DOHH2 (cell line): ENCODE results near the gene CCDC88C.
A peak's percentile ranks its signal among the peaks of the same experiment; 100 is the strongest.

Experiments
- H3F3A ChIP-seq: fragments of 200-600 bp; sonication (generic), shearing (Covaris generic); 2 replicates; pipeline ENCODE4 v1.6.0; 2016; ENCODE audit warnings: antibody characterized with exemption, mild to moderate bottlenecking; ENCODE audit not compliant: control insufficient read depth, insufficient read depth
- H3K27ac ChIP-seq: fragments of 200-600 bp; sonication (generic); 2 replicates; pipeline ENCODE4 v1.5.1; 2014; ENCODE audit warnings: low read depth, mild to moderate bottlenecking, low read length, moderate library complexity
- H3K27me3 ChIP-seq: fragments of 200-600 bp; sonication (generic); 2 replicates; pipeline ENCODE4 v1.6.1; 2014; ENCODE audit warnings: mild to moderate bottlenecking, low read length, mixed read lengths; ENCODE audit not compliant: control insufficient read depth
- H3K36me3 ChIP-seq: fragments of 200-600 bp; sonication (generic); 2 replicates; pipeline ENCODE4 v1.6.1; 2014; ENCODE audit warnings: mild to moderate bottlenecking, low read length, moderate library complexity, mixed read lengths; ENCODE audit not compliant: control insufficient read depth
- H3K4me1 ChIP-seq: fragments of 200-600 bp; sonication (generic); 2 replicates; pipeline ENCODE4 v1.6.1; 2014; ENCODE audit warnings: mild to moderate bottlenecking, low read length, mixed read lengths; ENCODE audit not compliant: control insufficient read depth
- H3K4me2 ChIP-seq: fragments of 200-600 bp; sonication (generic); 2 replicates; pipeline ENCODE4 v1.6.0; 2014; ENCODE audit warnings: mild to moderate bottlenecking, low read length, moderate library complexity
- H3K4me3 ChIP-seq: fragments of 200-600 bp; sonication (generic); 2 replicates; pipeline ENCODE4 v1.5.1; 2014; ENCODE audit warnings: mild to moderate bottlenecking, low read length, mixed read lengths
- H3K79me2 ChIP-seq: fragments of 200-600 bp; sonication (generic); 2 replicates; pipeline ENCODE4 v1.6.1; 2014; ENCODE audit warnings: mild to moderate bottlenecking, low read length, mixed read lengths; ENCODE audit not compliant: control insufficient read depth
- H3K9me2 ChIP-seq: fragments of 200-600 bp; sonication (generic); replicated peaks from 2 replicates; pipeline ENCODE4 v1.6.1; 2014; ENCODE audit warnings: mild to moderate bottlenecking, low read length, mixed read lengths; ENCODE audit not compliant: control insufficient read depth
- H3K9me3 ChIP-seq: fragments of 200-600 bp; sonication (generic); 2 replicates; pipeline ENCODE4 v1.6.1; 2014; ENCODE audit warnings: antibody characterized with exemption, low read length, mixed read lengths; ENCODE audit not compliant: control insufficient read depth, insufficient read depth
- H4K20me1 ChIP-seq: fragments of 200-600 bp; sonication (generic); 2 replicates; pipeline ENCODE4 v1.6.0; 2014; ENCODE audit warnings: low read depth, mild to moderate bottlenecking, antibody characterized with exemption, low read length, moderate library complexity; ENCODE audit not compliant: control insufficient read depth, insufficient read depth
- EZH2phosphoT487 ChIP-seq: fragments of 200-600 bp; sonication (generic); IDR thresholded peaks from 2 replicates; pipeline ENCODE4 v1.6.1; 2017; ENCODE audit warnings: borderline replicate concordance, mild to moderate bottlenecking, antibody characterized with exemption, low read length, moderate library complexity, mixed read lengths
- TF ChIP-seq, protein P1 (sequence below): fragments of 200-600 bp; sonication (generic); IDR thresholded peaks from one replicate; pipeline ENCODE4 v1.5.1; 2014; ENCODE audit warnings: antibody characterized with exemption, mild to moderate bottlenecking, low read depth, low read length; ENCODE audit not compliant: poor library complexity, severe bottlenecking

CCDC88C gene

DNA sequence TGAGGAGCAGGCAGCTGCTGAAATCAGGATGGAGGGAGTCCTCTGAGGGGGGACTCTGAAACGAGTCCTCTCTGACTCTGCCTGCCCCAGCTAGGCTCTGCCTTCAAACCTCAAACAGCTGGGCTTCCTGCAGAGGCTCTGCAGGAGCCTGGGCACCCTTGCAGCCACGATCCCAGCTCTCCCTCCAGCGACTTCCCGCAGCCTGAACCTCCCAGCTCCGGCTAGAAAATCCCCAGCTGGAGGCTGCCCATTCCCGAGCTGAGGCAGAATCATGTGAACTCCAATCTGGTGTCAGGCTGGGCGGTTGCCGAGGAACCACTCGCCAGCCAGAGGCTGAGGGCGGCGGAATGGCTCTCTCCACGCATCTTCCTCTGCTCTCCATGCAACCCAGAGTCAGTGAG, 173.1 kb downstream of the CCDC88C start, which contains the start of gene GPR68:
GPR68 (minus strand) TSS at position 204 of the 401 bp plus-strand sequence. CDS start 9,654 bp downstream, outside the sequence.
- Histone ChIP-seq H3K36me3 (no peaks in the 10 kb centered on the region), H4K20me1 (no peaks in the 10 kb centered on the region), H3F3A (peaks cover 25% of the 10 kb centered on the region), H3K79me2 (peaks cover 4% of the 10 kb centered on the region; the same call in 1 of the 2 replicates), H3K4me1 (peaks cover 73% of the 10 kb centered on the region), H3K9me2 (no peaks in the 10 kb centered on the region), H3K27me3 (no peaks in the 10 kb centered on the region), H3K27ac (peak within 1 kb of the TSS; percentile 90), H3K9me3 (no peaks in the 10 kb centered on the region), H3K4me3 (peak within 1 kb of the TSS; percentile 69), H3K4me2 (peak within 1 kb of the TSS; percentile 88)
- TF ChIP-seq, protein P1, sequence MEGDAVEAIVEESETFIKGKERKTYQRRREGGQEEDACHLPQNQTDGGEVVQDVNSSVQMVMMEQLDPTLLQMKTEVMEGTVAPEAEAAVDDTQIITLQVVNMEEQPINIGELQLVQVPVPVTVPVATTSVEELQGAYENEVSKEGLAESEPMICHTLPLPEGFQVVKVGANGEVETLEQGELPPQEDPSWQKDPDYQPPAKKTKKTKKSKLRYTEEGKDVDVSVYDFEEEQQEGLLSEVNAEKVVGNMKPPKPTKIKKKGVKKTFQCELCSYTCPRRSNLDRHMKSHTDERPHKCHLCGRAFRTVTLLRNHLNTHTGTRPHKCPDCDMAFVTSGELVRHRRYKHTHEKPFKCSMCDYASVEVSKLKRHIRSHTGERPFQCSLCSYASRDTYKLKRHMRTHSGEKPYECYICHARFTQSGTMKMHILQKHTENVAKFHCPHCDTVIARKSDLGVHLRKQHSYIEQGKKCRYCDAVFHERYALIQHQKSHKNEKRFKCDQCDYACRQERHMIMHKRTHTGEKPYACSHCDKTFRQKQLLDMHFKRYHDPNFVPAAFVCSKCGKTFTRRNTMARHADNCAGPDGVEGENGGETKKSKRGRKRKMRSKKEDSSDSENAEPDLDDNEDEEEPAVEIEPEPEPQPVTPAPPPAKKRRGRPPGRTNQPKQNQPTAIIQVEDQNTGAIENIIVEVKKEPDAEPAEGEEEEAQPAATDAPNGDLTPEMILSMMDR, result no peak
- no peak for TF ChIP-seq EZH2phosphoT487

DNA sequence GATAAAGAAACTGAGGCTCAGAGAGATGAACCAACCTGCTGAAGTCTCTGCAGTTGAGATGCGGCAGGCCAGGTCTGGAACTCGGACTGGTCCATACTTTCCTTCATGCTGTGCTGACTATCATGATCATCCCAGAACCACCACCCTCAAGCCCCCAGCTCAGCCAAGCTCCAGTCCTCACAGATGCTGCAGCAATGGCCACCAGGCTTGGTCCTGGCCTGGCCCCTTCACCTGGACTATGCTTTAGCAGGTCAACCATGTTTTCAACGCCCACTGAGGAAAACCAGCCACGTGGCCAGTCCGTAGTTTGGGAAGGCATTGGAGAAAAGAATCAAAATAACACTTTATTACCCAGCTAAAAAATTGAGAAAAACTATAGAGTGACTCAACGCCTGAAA, 174.5 kb downstream of the CCDC88C start:
- Histone ChIP-seq H3K4me2 (peak overlapping the region; percentile 88), H3K27me3 (no peaks in the 10 kb centered on the region), H3K79me2 (peaks cover 4% of the 10 kb centered on the region; the same call in 1 of the 2 replicates), H3K4me1 (peaks cover 75% of the 10 kb centered on the region), H3K9me2 (no peaks in the 10 kb centered on the region), H3F3A (peaks cover 20% of the 10 kb centered on the region), H3K4me3 (peak overlapping the region; percentile 69), H3K27ac (peak overlapping the region; percentile 90), H3K9me3 (no peaks in the 10 kb centered on the region), H4K20me1 (no peaks in the 10 kb centered on the region), H3K36me3 (no peaks in the 10 kb centered on the region)
- no peak for TF ChIP-seq EZH2phosphoT487
- TF ChIP-seq, protein P1, result no peak

DNA sequence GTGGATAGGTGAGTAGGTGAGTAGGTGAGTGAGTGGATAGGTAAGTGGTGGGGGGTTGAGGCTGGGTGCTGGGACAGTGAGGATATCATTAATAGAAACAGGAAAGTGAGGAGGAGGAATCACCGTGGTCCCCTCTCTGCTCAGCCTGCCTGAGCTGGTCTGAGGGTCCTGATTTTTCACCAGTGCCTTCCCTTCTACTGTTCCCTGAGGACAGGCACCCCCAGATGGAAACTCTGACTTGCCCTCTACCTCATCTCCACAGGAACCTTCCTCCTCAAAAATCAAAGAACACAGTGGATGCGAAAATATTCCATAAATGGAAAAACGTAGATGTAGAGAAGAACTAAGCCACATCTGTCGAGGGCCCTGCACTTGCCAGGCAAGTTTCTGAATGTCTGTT, 175.0 kb downstream of the CCDC88C start:
- Histone ChIP-seq H3K9me3 (no peaks in the 10 kb centered on the region), H3K27me3 (no peaks in the 10 kb centered on the region), H3K27ac (peak overlapping the region; percentile 90), H3K4me3 (peak overlapping the region; percentile 69), H3K9me2 (no peaks in the 10 kb centered on the region), H3K4me1 (peaks cover 72% of the 10 kb centered on the region), H3K4me2 (peak overlapping the region; percentile 88), H3F3A (peaks cover 18% of the 10 kb centered on the region), H3K79me2 (peaks cover 4% of the 10 kb centered on the region; the same call in 1 of the 2 replicates), H4K20me1 (no peaks in the 10 kb centered on the region), H3K36me3 (no peaks in the 10 kb centered on the region)
- no peak for TF ChIP-seq EZH2phosphoT487
- TF ChIP-seq, protein P1, result no peak
